Liver (tissue), 9 donors: Measurements from ENCODE around the gene CRACDL. TPM values are rescaled to one million over a fixed set of nuclear protein-coding genes. Genes with fewer than 3 reads are reported as not detected.
A peak's percentile ranks its signal among the peaks of the same experiment; 100 is the strongest.

Experiments used
- DNase-seq: peaks from one replicate; pipeline ENCODE4 v3.0.0-alpha.2; 2017; ENCODE audit warnings: low spot score
- H3K27ac ChIP-seq, 2 donors: one replicate each; pipeline ENCODE4 v1.7.0; 2013; ENCODE audit warnings: inconsistent platforms in 2 of 2, low read length in 2 of 2, control low read depth in 1 of 2, low read depth in 1 of 2, mild to moderate bottlenecking in 1 of 2
- H3K27me3 ChIP-seq, 4 donors: one replicate each; pipeline versions ENCODE4 v1.6.1 to v1.7.0; 2013; ENCODE audit warnings: low read length in 3 of 4, inconsistent platforms in 1 of 4, mild to moderate bottlenecking in 1 of 4, moderate library complexity in 1 of 4; ENCODE audit not compliant: control insufficient read depth in 4 of 4, insufficient read depth in 4 of 4
- H3K36me3 ChIP-seq, 4 donors: one replicate each; pipeline versions ENCODE4 v1.6.1 to v1.7.0; 2013; ENCODE audit warnings: low read length in 3 of 4, mild to moderate bottlenecking in 3 of 4, low read depth in 1 of 4, moderate library complexity in 1 of 4; ENCODE audit not compliant: control insufficient read depth in 4 of 4, insufficient read depth in 3 of 4
- H3K4me1 ChIP-seq, 4 donors: one replicate each; pipeline versions ENCODE4 v1.6.1 to v1.7.0; 2013; ENCODE audit warnings: low read length in 3 of 4, mild to moderate bottlenecking in 3 of 4, moderate library complexity in 1 of 4; ENCODE audit not compliant: control insufficient read depth in 4 of 4, insufficient read depth in 4 of 4
- H3K4me3 ChIP-seq, 3 donors: one replicate each; pipeline versions ENCODE4 v1.6.1 to v1.7.0; 2013; ENCODE audit warnings: low read length in 3 of 3, control low read depth in 1 of 3, low read depth in 1 of 3, mild to moderate bottlenecking in 1 of 3
- H3K9ac ChIP-seq, 2 donors: one replicate each; pipeline ENCODE4 v1.7.0; 2013; ENCODE audit warnings: low read length in 2 of 2, mild to moderate bottlenecking in 2 of 2, moderate library complexity in 2 of 2, control low read depth in 1 of 2, low read depth in 1 of 2
- H3K9me3 ChIP-seq, 4 donors: one replicate each; pipeline versions ENCODE4 v1.6.1 to v1.7.0; 2013; ENCODE audit warnings: low read length in 3 of 4; ENCODE audit not compliant: control insufficient read depth in 4 of 4
- EGR1 ChIP-seq, 2 donors: IDR thresholded peaks; 2 replicates each; pipeline ENCODE4 v1.6.1; 2016 to 2018; ENCODE audit warnings: antibody characterized with exemption in 2 of 2, low read depth in 2 of 2
- FOXA1 ChIP-seq: IDR thresholded peaks from 2 replicates; pipeline ENCODE4 v1.6.1; 2016; ENCODE audit warnings: antibody characterized with exemption
- FOXA2 ChIP-seq: IDR thresholded peaks from 2 replicates; pipeline ENCODE4 v1.6.1; 2016; ENCODE audit warnings: antibody characterized with exemption
- GABPA ChIP-seq, 2 donors: IDR thresholded peaks in 1 of 2; conservative IDR thresholded peaks in 1 of 2; 2 replicates each; pipeline ENCODE4 v1.6.1; 2016; ENCODE audit warnings: antibody characterized with exemption in 2 of 2, mild to moderate bottlenecking in 1 of 2, moderate library complexity in 1 of 2
- HNF4A ChIP-seq, 2 donors: conservative IDR thresholded peaks; 2 replicates each; pipeline ENCODE4 v1.6.1; 2016; ENCODE audit warnings: antibody characterized with exemption in 2 of 2, mild to moderate bottlenecking in 2 of 2
- JUND ChIP-seq, 2 donors: IDR thresholded peaks; 2 replicates each; pipeline ENCODE4 v1.6.1; 2016; ENCODE audit warnings: antibody characterized with exemption in 2 of 2
- NR2F2 ChIP-seq: IDR thresholded peaks from 2 replicates; pipeline ENCODE4 v1.6.1; 2016; ENCODE audit warnings: antibody characterized with exemption
- RAD21 ChIP-seq, 2 donors: IDR thresholded peaks; 2 replicates each; pipeline ENCODE4 v1.6.1; 2016; ENCODE audit warnings: antibody characterized with exemption in 2 of 2, mild to moderate bottlenecking in 2 of 2
- TAF1 ChIP-seq: conservative IDR thresholded peaks from 2 replicates; pipeline ENCODE4 v1.6.1; 2016; ENCODE audit warnings: antibody characterized with exemption, mild to moderate bottlenecking
- YY1 ChIP-seq: IDR thresholded peaks from 2 replicates; pipeline ENCODE4 v1.6.1; 2016; ENCODE audit warnings: antibody characterized with exemption, mild to moderate bottlenecking
- WGBS: extraction: QIAGEN DNeasy Blood & Tissue Kit; methylation state at CpG from one replicate; pipeline ENCODE4 v1.1.7; 2013; 5-methylcytosine and 5-hydroxymethylcytosine counted together
- polyA plus RNA-seq, 2 donors: library from polyadenylated mRNA; stranded (reverse) in 1 of 2; unstranded in 1 of 2; fragments of 200-250 nt in 1 of 2; fragments of >200 nt in 1 of 2; fragmentation: Nextera tagmentation in 1 of 2; extraction: Ambion mirVana in 1 of 2; gene quantifications; one replicate each; pipeline versions ENCODE4 v1.2.1 to v1.2.3, GENCODE V29; 2013 to 2015
- total RNA-seq, 2 donors: library from RNA; depleted of rRNA; stranded (reverse); fragments of >200 nt; gene quantifications; one replicate each; pipeline ENCODE4 v1.2.3, GENCODE V29; 2014
- TF ChIP-seq, protein P1 (sequence below): fragments of 150-350 bp; IDR thresholded peaks from 2 replicates; pipeline ENCODE4 v1.5.1; 2017; ENCODE audit warnings: improper control_type of control experiment, low read depth, low read length; ENCODE audit not compliant: missing input control
- TF ChIP-seq, protein P2 (sequence below): IDR thresholded peaks from 2 replicates; pipeline ENCODE4 v1.6.1; 2016; ENCODE audit warnings: antibody characterized with exemption, mild to moderate bottlenecking
- TF ChIP-seq, protein P3 (sequence below): IDR thresholded peaks from 2 replicates; pipeline ENCODE4 v1.6.1; 2016; ENCODE audit warnings: antibody characterized with exemption
- TF ChIP-seq, protein P4 (sequence below): IDR thresholded peaks from 2 replicates; pipeline ENCODE4 v1.6.1; 2016; ENCODE audit warnings: antibody characterized with exemption
- TF ChIP-seq, protein P5 (sequence below): IDR thresholded peaks from 2 replicates; pipeline ENCODE4 v1.6.1; 2016; ENCODE audit warnings: antibody characterized with exemption
- donor health status: healthy.
- donor health status: healthy.
- donor health status: healthy.
- donor health status: healthy.
- donor health status: healthy.

The CRACDL gene
- total and polyA plus RNA-seq, 4 donors = 0.13 to 0.46 (median 0.29) TPM

DNA sequence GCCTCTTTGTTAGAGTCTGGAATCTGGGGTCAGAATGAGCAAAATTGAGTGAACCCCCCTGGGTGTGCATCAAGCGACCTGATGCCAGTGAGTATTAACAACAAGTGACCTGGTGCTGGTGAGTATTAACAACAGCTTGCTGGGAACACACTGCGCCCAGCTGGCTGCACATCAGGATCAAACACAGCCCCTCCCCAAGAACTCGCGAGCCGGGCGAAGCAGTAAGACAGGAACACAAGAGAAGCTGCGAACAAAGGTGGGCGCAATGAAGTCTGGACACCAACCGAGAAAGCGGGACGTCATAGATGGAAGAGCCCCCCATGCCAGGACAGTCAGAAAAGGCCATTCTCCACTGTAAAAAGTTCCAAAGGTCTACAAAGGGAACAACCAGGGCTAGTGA is 34.3 kb downstream of the CRACDL start:
- Histone ChIP-seq H3K9me3 (no peaks in the 10 kb centered on the region), H3K36me3 (no peaks in the 10 kb centered on the region), H3K4me1 (no peaks in the 10 kb centered on the region), H3K4me3 (no peak overlapping the region), H3K9ac (no peak overlapping the region), H3K27me3 (no peaks in the 10 kb centered on the region), H3K27ac (no peak overlapping the region)
- WGBS = 91% methylated on average over 11 of the region's 11 CpGs
- TF ChIP-seq, protein P1, sequence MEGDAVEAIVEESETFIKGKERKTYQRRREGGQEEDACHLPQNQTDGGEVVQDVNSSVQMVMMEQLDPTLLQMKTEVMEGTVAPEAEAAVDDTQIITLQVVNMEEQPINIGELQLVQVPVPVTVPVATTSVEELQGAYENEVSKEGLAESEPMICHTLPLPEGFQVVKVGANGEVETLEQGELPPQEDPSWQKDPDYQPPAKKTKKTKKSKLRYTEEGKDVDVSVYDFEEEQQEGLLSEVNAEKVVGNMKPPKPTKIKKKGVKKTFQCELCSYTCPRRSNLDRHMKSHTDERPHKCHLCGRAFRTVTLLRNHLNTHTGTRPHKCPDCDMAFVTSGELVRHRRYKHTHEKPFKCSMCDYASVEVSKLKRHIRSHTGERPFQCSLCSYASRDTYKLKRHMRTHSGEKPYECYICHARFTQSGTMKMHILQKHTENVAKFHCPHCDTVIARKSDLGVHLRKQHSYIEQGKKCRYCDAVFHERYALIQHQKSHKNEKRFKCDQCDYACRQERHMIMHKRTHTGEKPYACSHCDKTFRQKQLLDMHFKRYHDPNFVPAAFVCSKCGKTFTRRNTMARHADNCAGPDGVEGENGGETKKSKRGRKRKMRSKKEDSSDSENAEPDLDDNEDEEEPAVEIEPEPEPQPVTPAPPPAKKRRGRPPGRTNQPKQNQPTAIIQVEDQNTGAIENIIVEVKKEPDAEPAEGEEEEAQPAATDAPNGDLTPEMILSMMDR = no peak
- no peak for TF ChIP-seq FOXA2
- TF ChIP-seq FOXA1 = no peak
- no peak for TF ChIP-seq YY1
- no peak for TF ChIP-seq EGR1 (IDR thresholded peaks at IDR 0.05; ENCODE audit: low read depth in 2 of 2)
- TF ChIP-seq, protein P2, sequence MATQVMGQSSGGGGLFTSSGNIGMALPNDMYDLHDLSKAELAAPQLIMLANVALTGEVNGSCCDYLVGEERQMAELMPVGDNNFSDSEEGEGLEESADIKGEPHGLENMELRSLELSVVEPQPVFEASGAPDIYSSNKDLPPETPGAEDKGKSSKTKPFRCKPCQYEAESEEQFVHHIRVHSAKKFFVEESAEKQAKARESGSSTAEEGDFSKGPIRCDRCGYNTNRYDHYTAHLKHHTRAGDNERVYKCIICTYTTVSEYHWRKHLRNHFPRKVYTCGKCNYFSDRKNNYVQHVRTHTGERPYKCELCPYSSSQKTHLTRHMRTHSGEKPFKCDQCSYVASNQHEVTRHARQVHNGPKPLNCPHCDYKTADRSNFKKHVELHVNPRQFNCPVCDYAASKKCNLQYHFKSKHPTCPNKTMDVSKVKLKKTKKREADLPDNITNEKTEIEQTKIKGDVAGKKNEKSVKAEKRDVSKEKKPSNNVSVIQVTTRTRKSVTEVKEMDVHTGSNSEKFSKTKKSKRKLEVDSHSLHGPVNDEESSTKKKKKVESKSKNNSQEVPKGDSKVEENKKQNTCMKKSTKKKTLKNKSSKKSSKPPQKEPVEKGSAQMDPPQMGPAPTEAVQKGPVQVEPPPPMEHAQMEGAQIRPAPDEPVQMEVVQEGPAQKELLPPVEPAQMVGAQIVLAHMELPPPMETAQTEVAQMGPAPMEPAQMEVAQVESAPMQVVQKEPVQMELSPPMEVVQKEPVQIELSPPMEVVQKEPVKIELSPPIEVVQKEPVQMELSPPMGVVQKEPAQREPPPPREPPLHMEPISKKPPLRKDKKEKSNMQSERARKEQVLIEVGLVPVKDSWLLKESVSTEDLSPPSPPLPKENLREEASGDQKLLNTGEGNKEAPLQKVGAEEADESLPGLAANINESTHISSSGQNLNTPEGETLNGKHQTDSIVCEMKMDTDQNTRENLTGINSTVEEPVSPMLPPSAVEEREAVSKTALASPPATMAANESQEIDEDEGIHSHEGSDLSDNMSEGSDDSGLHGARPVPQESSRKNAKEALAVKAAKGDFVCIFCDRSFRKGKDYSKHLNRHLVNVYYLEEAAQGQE = no peak
- TF ChIP-seq, protein P3, sequence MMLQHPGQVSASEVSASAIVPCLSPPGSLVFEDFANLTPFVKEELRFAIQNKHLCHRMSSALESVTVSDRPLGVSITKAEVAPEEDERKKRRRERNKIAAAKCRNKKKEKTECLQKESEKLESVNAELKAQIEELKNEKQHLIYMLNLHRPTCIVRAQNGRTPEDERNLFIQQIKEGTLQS = no peak
- no peak for DNase-seq

DNA sequence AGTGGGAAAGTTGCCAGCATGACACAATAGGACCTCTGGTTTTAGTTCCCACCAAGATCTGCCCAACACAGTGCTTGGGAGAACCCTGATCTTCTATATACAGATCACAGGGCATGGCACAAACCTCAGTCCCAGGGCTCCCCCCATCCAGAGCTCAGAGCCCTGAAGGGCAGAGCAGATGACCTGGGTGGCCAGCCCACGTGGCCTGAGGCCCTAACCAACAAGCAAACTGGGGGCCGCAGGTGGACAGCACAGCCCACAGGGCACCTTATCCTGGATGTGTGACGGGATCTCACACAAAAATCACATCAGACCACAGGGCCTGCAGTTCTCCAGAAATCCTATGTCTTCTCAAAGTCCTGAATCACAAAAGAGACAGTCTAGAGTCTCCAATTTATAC is 34.7 kb downstream of the CRACDL start:
- DNase-seq = peak; percentile 20
- 97% methylated on average over 3 of the region's 3 CpGs for WGBS
- TF ChIP-seq EGR1 (IDR thresholded peaks at IDR 0.05; ENCODE audit: low read depth in 2 of 2) (no peak), HNF4A (conservative IDR thresholded peaks at IDR 0.05) (no peak), YY1 (no peak), RAD21 (IDR thresholded peaks at IDR 0.05) (no peak), FOXA2 (no peak)

DNA sequence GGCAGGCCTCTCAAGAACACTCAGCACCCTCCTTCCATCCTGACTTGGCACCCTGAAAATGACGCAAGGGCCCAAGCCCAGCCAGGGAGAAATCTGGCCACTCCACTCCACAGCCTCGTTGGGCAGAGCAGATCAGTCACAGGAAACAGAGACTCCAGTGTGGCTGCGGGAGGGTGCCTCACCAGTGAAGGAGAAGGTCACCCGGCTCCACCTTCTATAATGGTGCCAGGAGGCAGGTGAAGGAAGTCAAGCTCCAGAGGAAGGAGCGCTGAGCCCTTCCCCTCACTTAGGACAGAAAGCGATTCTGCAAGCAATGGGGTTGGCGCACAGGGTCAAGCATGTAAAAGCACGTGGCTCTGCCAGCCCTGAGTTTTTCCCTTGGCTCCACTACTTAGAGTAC is 35.3 kb downstream of the CRACDL start:
- Histone ChIP-seq H3K27ac (no peak overlapping the region), H3K4me3 (no peak overlapping the region), H3K9ac (no peak overlapping the region), H3K36me3 (no peaks in the 10 kb centered on the region), H3K27me3 (no peaks in the 10 kb centered on the region), H3K9me3 (no peaks in the 10 kb centered on the region), H3K4me1 (no peaks in the 10 kb centered on the region)
- DNase-seq = no peak
- TF ChIP-seq, protein P4, sequence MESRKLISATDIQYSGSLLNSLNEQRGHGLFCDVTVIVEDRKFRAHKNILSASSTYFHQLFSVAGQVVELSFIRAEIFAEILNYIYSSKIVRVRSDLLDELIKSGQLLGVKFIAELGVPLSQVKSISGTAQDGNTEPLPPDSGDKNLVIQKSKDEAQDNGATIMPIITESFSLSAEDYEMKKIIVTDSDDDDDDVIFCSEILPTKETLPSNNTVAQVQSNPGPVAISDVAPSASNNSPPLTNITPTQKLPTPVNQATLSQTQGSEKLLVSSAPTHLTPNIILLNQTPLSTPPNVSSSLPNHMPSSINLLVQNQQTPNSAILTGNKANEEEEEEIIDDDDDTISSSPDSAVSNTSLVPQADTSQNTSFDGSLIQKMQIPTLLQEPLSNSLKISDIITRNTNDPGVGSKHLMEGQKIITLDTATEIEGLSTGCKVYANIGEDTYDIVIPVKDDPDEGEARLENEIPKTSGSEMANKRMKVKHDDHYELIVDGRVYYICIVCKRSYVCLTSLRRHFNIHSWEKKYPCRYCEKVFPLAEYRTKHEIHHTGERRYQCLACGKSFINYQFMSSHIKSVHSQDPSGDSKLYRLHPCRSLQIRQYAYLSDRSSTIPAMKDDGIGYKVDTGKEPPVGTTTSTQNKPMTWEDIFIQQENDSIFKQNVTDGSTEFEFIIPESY = no peak
- TF ChIP-seq, protein P5, sequence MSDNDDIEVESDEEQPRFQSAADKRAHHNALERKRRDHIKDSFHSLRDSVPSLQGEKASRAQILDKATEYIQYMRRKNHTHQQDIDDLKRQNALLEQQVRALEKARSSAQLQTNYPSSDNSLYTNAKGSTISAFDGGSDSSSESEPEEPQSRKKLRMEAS = no peak
- no peak for TF ChIP-seq TAF1
- TF ChIP-seq NR2F2 = no peak
- TF ChIP-seq JUND (IDR thresholded peaks at IDR 0.05) = no peak
- TF ChIP-seq, protein P2 = no peak
- TF ChIP-seq GABPA (IDR thresholded peaks at IDR 0.05 in 1 of 2, conservative IDR thresholded peaks at IDR 0.05 in 1 of 2) = no peak
- TF ChIP-seq YY1 = no peak
- 88% methylated on average over 8 of the region's 8 CpGs for WGBS

More for the DNA sequence above, 34.7 kb downstream of the CRACDL start:
- H3K9me3 ChIP-seq = no peaks in the 10 kb centered on the region
- no peak overlapping the region for H3K27ac ChIP-seq
- H3K9ac ChIP-seq = no peak overlapping the region
- H3K27me3 ChIP-seq = no peaks in the 10 kb centered on the region
- H3K4me1 ChIP-seq = no peaks in the 10 kb centered on the region
- no peak overlapping the region for H3K4me3 ChIP-seq
- H3K36me3 ChIP-seq = no peaks in the 10 kb centered on the region
